RPMI7951 (cell line): ENCODE data around the gene SAMD11. TPM values are rescaled to one million over a fixed set of nuclear protein-coding genes. Genes with fewer than 3 reads are reported as not detected.
A peak's percentile ranks its signal among the peaks of the same experiment; 100 is the strongest.
"Not testable (repeated sequence)": the region's sequence is repeated elsewhere in the genome, so short reads cannot be mapped to it uniquely, and the experiment has no call there.

Experiments used
- DNase-seq: peaks from one replicate; pipeline ENCODE4 v3.0.0-alpha.2; 2012; ENCODE audit warnings: low read depth
- total RNA-seq: library from RNA; depleted of rRNA; stranded (reverse); fragments of >200 nt; shearing (Covaris generic); gene quantifications from 2 replicates; pipeline ENCODE4 v1.2.3, GENCODE V29; 2014; rRNA removed

The SAMD11 gene
- 0.20 and 0.48 TPM in 2 replicates for total RNA-seq

GRCh38 chr1:923131-923990 is at the start of gene SAMD11:
TSS of gene SAMD11 (plus strand) at chr1:923923. CDS start at chr1:924432, 509 bp downstream.
- peak; percentile 86 for DNase-seq

- DNase-seq: not testable (repeated sequence)
Observed at GRCh38 chr1:876428-877208, 47.1 kb upstream of the SAMD11 start.

GRCh38 chr1:877209-877986 is 46.3 kb upstream of the SAMD11 start:
- not testable (repeated sequence) for DNase-seq

- not testable (repeated sequence) for DNase-seq
Observed at GRCh38 chr1:880511-880910, 43.2 kb upstream of the SAMD11 start.

GRCh38 chr1:880915-881314 is 42.8 kb upstream of the SAMD11 start:
- DNase-seq: not testable (repeated sequence)

- no peak for DNase-seq
Observed at GRCh38 chr1:886311-886710, 37.4 kb upstream of the SAMD11 start.

- DNase-seq: no peak
Observed at GRCh38 chr1:886760-887159, 37.0 kb upstream of the SAMD11 start.

GRCh38 chr1:888297-888696 is 35.4 kb upstream of the SAMD11 start:
- no peak for DNase-seq

GRCh38 chr1:889774-890173 is 33.9 kb upstream of the SAMD11 start:
- not testable (repeated sequence) for DNase-seq

- not testable (repeated sequence) for DNase-seq
Observed at GRCh38 chr1:890234-890633, 33.5 kb upstream of the SAMD11 start.

GRCh38 chr1:890661-891060 is 33.1 kb upstream of the SAMD11 start:
- DNase-seq: no peak

- no peak for DNase-seq
Observed at GRCh38 chr1:897226-897625, 26.5 kb upstream of the SAMD11 start.

GRCh38 chr1:897951-898350 is 25.8 kb upstream of the SAMD11 start:
- DNase-seq: not testable (repeated sequence)

GRCh38 chr1:899636-900317 is 23.9 kb upstream of the SAMD11 start:
- DNase-seq: no peak

- DNase-seq: no peak
Observed at GRCh38 chr1:901108-901859, 22.4 kb upstream of the SAMD11 start.

- no peak for DNase-seq
Observed at GRCh38 chr1:902802-903201, 20.9 kb upstream of the SAMD11 start.

- no peak for DNase-seq
Observed at GRCh38 chr1:903305-903704, 20.4 kb upstream of the SAMD11 start.

GRCh38 chr1:903721-904271 is 19.9 kb upstream of the SAMD11 start:
- no peak for DNase-seq

- DNase-seq: peak; percentile 76
Observed at GRCh38 chr1:904310-904950, 19.3 kb upstream of the SAMD11 start.
